Adrenal gland (tissue), 12 donors: ENCODE results near the gene ATP6V0A4. TPM values are rescaled to one million over a fixed set of nuclear protein-coding genes. Genes with fewer than 3 reads are reported as not detected.

Source experiments
- DNase-seq, 7 donors: peaks; one replicate each; pipeline ENCODE4 v3.0.0-alpha.2; 2019 to 2020
- H3K27ac ChIP-seq, 5 donors: fragments of 200-600 bp; sonication (generic) in 4 of 5; 1 replicate in 3 of 5; 2 replicates in 2 of 5; pipeline versions ENCODE4 v1.5.1 to v1.8.0; 2016 to 2020; ENCODE audit warnings: mild to moderate bottlenecking in 1 of 5
- H3K27me3 ChIP-seq: fragments of 200-600 bp; 2 replicates; pipeline ENCODE4 v1.8.0; 2021
- H3K36me3 ChIP-seq, 2 donors: fragments of 200-600 bp; replicated peaks in 1 of 2; 1 replicate in 1 of 2; 2 replicates in 1 of 2; pipeline versions ENCODE4 v1.5.1 to v1.8.0; 2018 to 2022
- H3K4me1 ChIP-seq, 2 donors: fragments of 200-600 bp; replicated peaks in 1 of 2; 1 replicate in 1 of 2; 2 replicates in 1 of 2; pipeline versions ENCODE4 v1.5.1 to v1.8.0; 2018 to 2021
- H3K4me3 ChIP-seq, 4 donors: fragments of 200-600 bp; sonication (generic) in 3 of 4; one replicate each; pipeline ENCODE4 v1.5.1; 2016 to 2018
- H3K9me3 ChIP-seq, 3 donors: fragments of 200-600 bp; sonication (generic) in 1 of 3; replicated peaks in 1 of 3; 1 replicate in 2 of 3; 2 replicates in 1 of 3; pipeline versions ENCODE4 v1.5.1 to v1.8.0; 2016 to 2021
- POLR2A ChIP-seq, 2 donors: fragments of 450-650 bp; IDR thresholded peaks; one replicate each; pipeline ENCODE4 v1.6.1; 2017; ENCODE audit warnings: antibody characterized with exemption in 2 of 2, mild to moderate bottlenecking in 2 of 2, moderate library complexity in 1 of 2
- WGBS, 4 donors: extraction: QIAGEN DNeasy Blood & Tissue Kit in 2 of 4; methylation state at CpG; one replicate each; pipeline versions ENCODE4 v1.1.5 to v1.1.7; 2013 to 2017; 5-methylcytosine and 5-hydroxymethylcytosine counted together
- intact Hi-C, 2 donors: fragments of 100-400 bp; cut with DNase I; formaldehyde crosslinking; loops; one replicate each; pipeline versions ENCODE4 v1.14.1 to v1.15.0; 2022 to 2023
- polyA plus RNA-seq, 3 donors: library from polyadenylated mRNA; stranded (reverse); fragments of 200-250 nt in 2 of 3; fragments of 350-450 nt in 1 of 3; fragmentation: Illumina TruSeq in 1 of 3; extraction: RNeasy Lipid Tissue Mini Kit (QIAGEN cat#74804) in 1 of 3; gene quantifications; one replicate each; pipeline ENCODE4 v1.2.3, GENCODE V29; 2013 to 2014
- total RNA-seq, 9 donors: library from RNA; depleted of rRNA in 4 of 9; stranded (reverse); fragments of >200 nt in 4 of 9; fragments of 120-200 nt in 1 of 9; fragmentation: NEBNext Ultra II Directional in 1 of 9; extraction: Animal tissue kit (Norgen Biotek cat#: 25700) in 1 of 9; gene quantifications; one replicate each; pipeline versions ENCODE4 v1.1.0 to v1.2.4, GENCODE V29; 2013 to 2023
- TF ChIP-seq, protein P1 (sequence below), 6 experiments: fragments of 450-650 bp in 4 of 6; fragments of 200-600 bp in 2 of 6; sonication (generic) in 1 of 6; IDR thresholded peaks; 1 replicate in 5 of 6; 2 replicates in 1 of 6; pipeline versions ENCODE4 v1.5.1 to v1.8.0; 2016 to 2021; ENCODE audit warnings: antibody characterized with exemption in 6 of 6, mild to moderate bottlenecking in 2 of 6, moderate library complexity in 1 of 6
- donor health status: healthy with polysubstance abuse.
- donor health status: Bipolar disorder and iron deficiency.
- donor health status: DM: yes; HTN: yes; CAD: no.
- donor health status: DM: no; HTN: no; CAD: no.
- donor health status: DM: no; HTN: no; CAD: no.
- donor health status: DM: yes; HTN: yes; CAD: no.

ATP6V0A4 gene
- total and polyA plus RNA-seq, 12 donors: 0.22 TPM; not detected in 11

DNA sequence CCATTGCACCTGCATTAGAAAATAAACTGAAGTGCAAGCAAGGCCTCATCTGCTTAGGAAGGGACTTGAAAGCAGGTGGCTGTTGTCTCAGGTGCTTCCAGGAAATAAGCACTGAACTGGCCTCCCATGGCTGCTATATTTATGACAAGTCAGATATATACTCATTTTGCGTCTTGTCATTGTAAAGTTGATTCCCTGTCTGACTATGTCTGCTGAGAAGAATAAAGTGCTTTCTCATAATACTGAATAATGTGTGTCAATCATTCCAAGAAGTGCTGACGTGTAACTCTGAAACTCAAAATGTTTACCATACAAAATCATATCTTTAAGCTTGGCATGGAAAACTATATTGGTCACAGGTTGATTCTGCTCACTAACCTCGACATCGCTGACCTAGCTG is 51.9 kb downstream of the ATP6V0A4 start:
- Histone ChIP-seq H3K36me3 (no peaks in the 10 kb centered on the region), H3K27me3 (no peaks in the 10 kb centered on the region), H3K4me1 (no peaks in the 10 kb centered on the region), H3K4me3 (no peak overlapping the region), H3K27ac (no peak overlapping the region), H3K9me3 (no peaks in the 10 kb centered on the region)
- DNase-seq: no peak
- TF ChIP-seq, protein P1, sequence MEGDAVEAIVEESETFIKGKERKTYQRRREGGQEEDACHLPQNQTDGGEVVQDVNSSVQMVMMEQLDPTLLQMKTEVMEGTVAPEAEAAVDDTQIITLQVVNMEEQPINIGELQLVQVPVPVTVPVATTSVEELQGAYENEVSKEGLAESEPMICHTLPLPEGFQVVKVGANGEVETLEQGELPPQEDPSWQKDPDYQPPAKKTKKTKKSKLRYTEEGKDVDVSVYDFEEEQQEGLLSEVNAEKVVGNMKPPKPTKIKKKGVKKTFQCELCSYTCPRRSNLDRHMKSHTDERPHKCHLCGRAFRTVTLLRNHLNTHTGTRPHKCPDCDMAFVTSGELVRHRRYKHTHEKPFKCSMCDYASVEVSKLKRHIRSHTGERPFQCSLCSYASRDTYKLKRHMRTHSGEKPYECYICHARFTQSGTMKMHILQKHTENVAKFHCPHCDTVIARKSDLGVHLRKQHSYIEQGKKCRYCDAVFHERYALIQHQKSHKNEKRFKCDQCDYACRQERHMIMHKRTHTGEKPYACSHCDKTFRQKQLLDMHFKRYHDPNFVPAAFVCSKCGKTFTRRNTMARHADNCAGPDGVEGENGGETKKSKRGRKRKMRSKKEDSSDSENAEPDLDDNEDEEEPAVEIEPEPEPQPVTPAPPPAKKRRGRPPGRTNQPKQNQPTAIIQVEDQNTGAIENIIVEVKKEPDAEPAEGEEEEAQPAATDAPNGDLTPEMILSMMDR (IDR thresholded peaks at IDR 0.05): no peak
- TF ChIP-seq POLR2A (IDR thresholded peaks at IDR 0.05): no peak
- 91 to 94% (median 93%) methylated on average over 4 of the region's 4 CpGs for WGBS, 4 donors
- intact Hi-C loops: no loop called here

DNA sequence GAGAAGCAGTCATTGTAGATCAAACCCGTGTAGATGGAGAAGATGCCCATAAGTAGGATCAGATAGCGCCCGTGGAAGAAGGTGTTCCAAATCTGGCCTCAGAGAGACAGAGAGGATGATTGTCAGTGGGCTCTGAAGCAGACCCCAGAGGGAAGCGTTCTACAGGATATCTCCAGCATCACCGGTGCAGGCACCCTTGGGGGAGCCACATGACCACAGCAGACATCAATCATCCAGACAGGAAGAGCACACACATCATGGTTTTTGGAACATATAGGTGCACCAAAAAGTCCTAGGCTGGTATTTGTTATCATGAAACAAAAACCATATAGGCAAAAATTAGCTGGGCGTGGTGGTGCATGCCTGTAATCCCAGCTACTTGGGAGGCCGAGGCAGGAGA is 52.8 kb downstream of the ATP6V0A4 start:
- Histone ChIP-seq H3K4me1 (no peaks in the 10 kb centered on the region), H3K36me3 (no peaks in the 10 kb centered on the region), H3K27me3 (no peaks in the 10 kb centered on the region), H3K9me3 (no peaks in the 10 kb centered on the region), H3K4me3 (no peak overlapping the region), H3K27ac (no peak overlapping the region)
- intact Hi-C loops: no loop called here
- DNase-seq: no peak
- WGBS, 4 donors: 90 to 95% (median 91%) methylated on average over 7 of the region's 7 CpGs
- no peak for TF ChIP-seq POLR2A (IDR thresholded peaks at IDR 0.05)
- TF ChIP-seq, protein P1 (IDR thresholded peaks at IDR 0.05): no peak

DNA sequence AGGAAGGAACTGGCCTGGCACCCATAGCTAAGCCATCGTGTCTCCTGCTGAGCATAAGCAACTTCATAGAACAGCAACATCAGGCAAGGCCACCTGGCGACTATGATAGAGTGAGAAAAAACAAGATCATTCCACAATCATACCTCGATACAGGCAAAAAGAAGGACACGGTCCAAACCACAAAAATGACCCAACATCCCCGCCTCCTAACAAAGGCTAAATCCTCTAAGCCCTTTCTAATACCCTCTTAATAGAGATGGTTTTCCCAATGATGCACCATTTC is 56.6 kb downstream of the ATP6V0A4 start:
- intact Hi-C loops: no loop called here
- DNase-seq: no peak
- TF ChIP-seq, protein P1 (IDR thresholded peaks at IDR 0.05): no peak
- no peak for TF ChIP-seq POLR2A (IDR thresholded peaks at IDR 0.05)
- WGBS, 4 donors: 89 to 96% (median 91%) methylated on average over 5 of the region's 5 CpGs
- Histone ChIP-seq H3K9me3 (no peaks in the 10 kb centered on the region), H3K27ac (no peak overlapping the region), H3K4me1 (no peaks in the 10 kb centered on the region), H3K27me3 (no peaks in the 10 kb centered on the region), H3K4me3 (no peak overlapping the region), H3K36me3 (no peaks in the 10 kb centered on the region)

DNA sequence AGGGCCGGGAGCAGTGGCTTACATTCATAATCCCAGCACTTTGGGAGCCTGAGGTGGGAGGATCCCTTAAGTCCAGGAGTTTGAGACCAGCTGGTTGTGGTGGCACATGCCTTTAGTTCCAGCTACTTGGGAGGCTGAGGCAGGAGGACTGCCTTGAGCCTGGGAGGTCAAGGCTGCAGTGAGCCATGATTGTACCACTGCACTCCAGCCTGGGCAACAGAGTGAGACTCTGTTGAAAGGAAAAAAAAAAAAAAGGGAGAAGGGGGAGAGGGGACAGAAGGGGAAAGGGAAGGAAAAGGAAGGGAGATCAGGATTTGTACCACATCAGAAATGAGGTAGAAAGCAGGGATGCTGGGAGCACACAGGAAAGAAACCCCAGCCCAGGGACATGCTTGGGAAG is 58.1 kb downstream of the ATP6V0A4 start:
- WGBS, 4 donors: 80 to 100% (median 95%) methylated on average over 1 of the region's 1 CpG
- intact Hi-C loops: loop anchor here in 1 of 2 donors (5.0 to 10.0 kb wide), 2 partner anchors 275 to 578 kb away; partner anchors contain the start of gene TRIM24
- H3K9me3 ChIP-seq: no peaks in the 10 kb centered on the region
- no peak overlapping the region for H3K27ac ChIP-seq
- no peaks in the 10 kb centered on the region for H3K4me1 ChIP-seq
- TF ChIP-seq, protein P1 (IDR thresholded peaks at IDR 0.05): no peak
- no peak for TF ChIP-seq POLR2A (IDR thresholded peaks at IDR 0.05)
- H3K27me3 ChIP-seq: no peaks in the 10 kb centered on the region
- no peaks in the 10 kb centered on the region for H3K36me3 ChIP-seq
- DNase-seq: no peak
- no peak overlapping the region for H3K4me3 ChIP-seq
